MM.1S (cell line): ENCODE data around the gene ADAM8.

Source experiments
- EZH2 ChIP-seq: fragments of 300-600 bp; sonication (generic); optimal IDR thresholded peaks from 2 replicates; pipeline ENCODE3; 2017; ENCODE audit warnings: low read depth, mild to moderate bottlenecking, antibody characterized with exemption, low read length, mixed read lengths
- TF ChIP-seq, protein P1 (sequence below): fragments of 300-600 bp; sonication (generic); IDR thresholded peaks from 2 replicates; pipeline ENCODE4 v1.5.1; 2016; ENCODE audit warnings: antibody characterized with exemption, low read length, mixed read lengths

DNA sequence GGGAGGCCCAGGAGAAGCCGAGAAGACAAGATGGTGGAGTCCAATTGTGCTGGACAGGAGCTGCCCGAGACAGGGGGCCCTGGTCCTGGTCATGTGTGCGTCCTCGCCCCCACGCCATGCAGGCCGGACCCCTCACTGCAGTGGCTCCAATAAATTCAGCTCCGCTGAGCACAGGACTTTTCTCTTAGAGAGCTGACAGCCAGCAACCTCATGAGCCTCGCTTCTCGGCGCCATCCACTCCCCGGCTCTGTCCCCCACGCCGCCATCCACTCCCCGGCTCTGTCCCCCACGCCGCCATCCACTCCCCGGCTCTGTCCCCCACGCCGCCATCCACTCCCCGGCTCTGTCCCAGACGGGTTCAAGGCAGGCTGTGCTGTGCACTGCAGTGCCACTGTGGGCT is 49.4 kb downstream of the ADAM8 start:
- TF ChIP-seq, protein P1, sequence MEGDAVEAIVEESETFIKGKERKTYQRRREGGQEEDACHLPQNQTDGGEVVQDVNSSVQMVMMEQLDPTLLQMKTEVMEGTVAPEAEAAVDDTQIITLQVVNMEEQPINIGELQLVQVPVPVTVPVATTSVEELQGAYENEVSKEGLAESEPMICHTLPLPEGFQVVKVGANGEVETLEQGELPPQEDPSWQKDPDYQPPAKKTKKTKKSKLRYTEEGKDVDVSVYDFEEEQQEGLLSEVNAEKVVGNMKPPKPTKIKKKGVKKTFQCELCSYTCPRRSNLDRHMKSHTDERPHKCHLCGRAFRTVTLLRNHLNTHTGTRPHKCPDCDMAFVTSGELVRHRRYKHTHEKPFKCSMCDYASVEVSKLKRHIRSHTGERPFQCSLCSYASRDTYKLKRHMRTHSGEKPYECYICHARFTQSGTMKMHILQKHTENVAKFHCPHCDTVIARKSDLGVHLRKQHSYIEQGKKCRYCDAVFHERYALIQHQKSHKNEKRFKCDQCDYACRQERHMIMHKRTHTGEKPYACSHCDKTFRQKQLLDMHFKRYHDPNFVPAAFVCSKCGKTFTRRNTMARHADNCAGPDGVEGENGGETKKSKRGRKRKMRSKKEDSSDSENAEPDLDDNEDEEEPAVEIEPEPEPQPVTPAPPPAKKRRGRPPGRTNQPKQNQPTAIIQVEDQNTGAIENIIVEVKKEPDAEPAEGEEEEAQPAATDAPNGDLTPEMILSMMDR: no peak
- no peak for TF ChIP-seq EZH2
